Activated T-helper 9 cell treated with anti-CD3 and anti-CD28 coated beads, Interleukin-2, amount 50 U/mL, for 16 hours (primary cell): Measurements from ENCODE around the gene CWH43.
"Not testable (repeated sequence)": the region's sequence is repeated elsewhere in the genome, so short reads cannot be mapped to it uniquely, and the experiment has no call there.

Source experiments
- DNase-seq: peaks from one replicate; pipeline ENCODE4 v3.0.0-alpha.2; 2020; ENCODE audit warnings: low read depth

CWH43 gene

DNA sequence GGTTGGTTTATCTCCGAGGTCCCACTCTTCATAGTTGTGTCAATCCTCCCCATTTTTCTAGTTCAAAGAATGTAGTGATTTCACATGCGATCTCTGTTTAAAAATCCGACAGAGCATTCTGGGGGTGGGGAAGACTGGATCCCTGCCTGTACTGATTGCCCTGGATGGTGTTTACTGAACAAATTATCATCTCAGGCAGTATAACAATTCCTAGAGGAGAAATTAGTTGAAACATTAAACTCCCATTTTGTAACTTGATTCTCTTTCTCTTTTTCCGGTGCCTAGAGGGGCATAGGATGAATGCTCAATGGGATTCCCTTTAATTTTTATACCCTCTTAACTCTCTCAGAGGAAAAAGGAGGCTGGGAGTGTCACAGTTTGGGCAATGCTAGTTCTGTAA lies 10.0 kb upstream of the CWH43 start:
- DNase-seq = no peak

GRCh38 chr4:48979914-48980579 lies 6.0 kb upstream of the CWH43 start:
- no peak for DNase-seq

DNA sequence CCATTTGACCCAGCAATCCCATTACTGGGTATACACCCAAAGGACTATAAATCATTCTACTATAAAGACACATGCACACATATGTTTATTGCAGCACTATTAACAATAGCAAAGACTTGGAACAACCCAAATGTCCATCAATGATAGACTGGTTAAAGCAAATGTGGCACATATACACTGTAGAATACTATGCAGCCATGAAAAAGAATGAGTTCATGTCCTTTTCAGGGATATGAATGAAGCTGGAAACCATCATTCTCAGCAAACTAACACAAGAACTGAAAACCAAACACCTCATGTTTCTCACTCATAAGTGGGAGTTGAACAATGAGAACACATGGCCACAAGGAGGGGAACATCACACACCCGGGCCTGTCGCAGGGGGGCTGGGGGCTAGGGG lies 2.1 kb upstream of the CWH43 start:
- DNase-seq = not testable (repeated sequence)

GRCh38 chr4:48985602-48985975 lies 486 bp upstream of the CWH43 start:
- no peak for DNase-seq

GRCh38 chr4:48986654-48987164 lies 634 bp downstream of the CWH43 start:
- DNase-seq = no peak

- no peak for DNase-seq
These were observed 3.6 kb downstream of the CWH43 start for GRCh38 chr4:48989461-48990203.

DNA sequence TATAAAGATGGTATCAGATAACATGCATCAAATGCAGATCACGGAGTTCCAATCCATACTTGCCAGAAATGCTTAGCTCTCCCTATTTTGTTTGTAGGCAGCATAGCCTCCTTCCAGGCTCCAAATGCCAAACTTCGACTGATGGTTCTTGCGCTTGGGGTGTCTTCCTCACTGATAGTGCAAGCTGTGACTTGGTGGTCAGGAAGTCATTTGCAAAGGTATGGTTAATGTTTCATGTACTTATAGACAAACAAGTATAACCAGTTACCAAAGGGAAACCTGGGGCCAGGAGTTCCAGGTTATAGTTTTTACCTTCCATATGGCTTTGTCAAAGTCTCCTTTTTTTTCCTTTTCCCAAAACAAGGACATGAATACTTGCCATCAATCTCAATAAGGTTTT lies 5.3 kb downstream of the CWH43 start:
- DNase-seq = no peak

GRCh38 chr4:48997962-48998361 lies 11.9 kb downstream of the CWH43 start:
- no peak for DNase-seq

- no peak for DNase-seq
These were observed 12.4 kb downstream of the CWH43 start for GRCh38 chr4:48998440-48998839.

- no peak for DNase-seq
These were observed 14.7 kb downstream of the CWH43 start for GRCh38 chr4:49000806-49001205.

DNA sequence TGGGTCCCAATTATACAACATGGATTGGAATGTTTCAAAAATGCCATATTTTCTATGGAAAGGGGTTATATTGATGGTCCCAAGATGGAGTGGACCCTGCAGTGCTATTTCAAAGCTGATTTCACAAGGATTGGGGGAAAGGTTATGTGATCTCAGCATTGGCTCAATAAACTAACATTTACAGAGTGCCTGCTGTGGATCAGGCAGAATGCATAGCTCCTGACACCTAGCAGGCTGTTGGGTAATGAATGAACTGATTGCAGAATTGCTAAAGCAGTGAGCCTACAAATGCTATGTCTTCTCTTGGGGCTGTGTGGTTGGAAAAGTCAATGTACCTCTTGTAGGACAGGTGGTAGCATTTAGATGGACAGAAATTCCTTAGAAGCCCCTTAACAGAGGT lies 16.9 kb downstream of the CWH43 start:
- no peak for DNase-seq

DNA sequence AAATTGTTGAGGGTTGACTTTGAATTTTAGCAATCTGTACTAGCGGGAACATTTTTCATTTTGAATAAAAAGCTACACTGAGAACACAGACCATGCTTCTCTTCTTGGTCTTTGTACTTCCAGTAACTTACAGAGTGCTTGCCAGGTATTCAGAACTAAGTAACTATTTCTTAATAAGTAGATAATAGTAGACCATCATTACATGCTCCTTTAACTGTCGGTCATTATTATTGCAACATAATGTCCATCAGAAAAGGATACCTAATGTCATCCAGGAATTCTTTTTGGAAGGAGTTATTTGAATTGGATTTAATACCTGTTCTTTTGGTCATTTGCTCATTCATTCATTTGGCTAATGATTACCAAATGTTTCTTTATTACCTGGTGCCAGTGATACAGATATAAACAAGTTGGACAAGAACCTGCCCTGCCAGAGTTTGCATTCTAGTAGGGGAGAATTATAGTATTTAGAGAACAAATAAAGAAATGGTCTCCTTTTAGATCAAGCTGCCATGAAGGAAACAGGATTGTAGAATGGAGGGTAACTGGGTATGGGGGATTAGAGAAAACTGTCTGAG lies 32.7 kb downstream of the CWH43 start:
- no peak for DNase-seq

DNA sequence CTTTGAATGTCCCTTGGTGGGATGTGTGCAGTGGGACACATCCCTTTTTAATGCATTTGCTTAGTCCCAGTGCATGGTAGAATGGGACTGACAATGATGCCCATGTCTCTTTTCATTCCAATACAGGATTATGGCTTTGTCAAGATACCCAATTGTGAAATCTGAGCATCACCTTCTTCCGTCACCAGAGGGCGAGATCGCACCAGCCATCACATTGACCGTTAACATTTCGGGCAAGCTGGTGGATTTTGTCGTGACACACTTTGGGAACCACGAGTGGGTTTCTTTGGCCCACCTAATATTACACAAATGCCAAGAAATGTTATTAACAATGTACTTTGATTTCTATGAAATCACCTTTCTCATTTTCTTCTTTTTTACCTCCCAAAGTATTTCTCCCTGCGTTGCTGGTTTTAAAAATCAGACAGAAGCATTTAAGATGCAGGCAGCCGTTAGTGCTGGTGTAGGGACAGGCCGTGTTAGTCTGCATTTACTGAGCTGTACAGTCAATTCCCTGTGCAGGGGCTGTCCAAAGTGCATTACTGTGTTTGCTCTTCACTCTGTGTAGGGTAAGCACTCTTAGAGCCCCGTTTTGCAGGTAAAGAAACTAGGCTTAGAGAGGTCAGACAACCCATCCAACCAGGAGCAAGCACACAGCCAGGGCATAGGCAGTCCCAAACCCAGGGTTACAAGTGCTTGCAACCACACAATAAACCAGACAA lies 46.5 kb downstream of the CWH43 start:
- DNase-seq = no peak

DNA sequence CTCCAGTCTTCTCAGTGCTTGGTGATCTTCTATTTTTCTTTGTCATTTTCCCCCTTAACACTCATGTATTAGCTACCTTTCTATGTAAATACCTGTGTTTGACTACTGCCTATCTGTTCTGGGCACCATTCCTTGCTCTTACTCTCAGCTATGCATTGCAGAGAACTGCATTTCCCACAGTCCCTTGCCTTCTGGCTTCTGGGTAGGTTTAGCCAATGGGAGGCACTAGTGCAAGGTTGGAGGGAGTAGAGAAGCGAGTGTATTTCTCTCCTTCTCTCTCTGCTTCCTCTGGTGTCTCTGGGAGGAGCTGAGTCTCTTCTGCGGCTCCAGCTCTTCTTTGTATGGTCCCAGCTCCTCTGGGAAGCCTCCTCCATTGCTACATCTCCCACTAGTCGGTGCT lies 50.5 kb downstream of the CWH43 start:
- no peak for DNase-seq

DNA sequence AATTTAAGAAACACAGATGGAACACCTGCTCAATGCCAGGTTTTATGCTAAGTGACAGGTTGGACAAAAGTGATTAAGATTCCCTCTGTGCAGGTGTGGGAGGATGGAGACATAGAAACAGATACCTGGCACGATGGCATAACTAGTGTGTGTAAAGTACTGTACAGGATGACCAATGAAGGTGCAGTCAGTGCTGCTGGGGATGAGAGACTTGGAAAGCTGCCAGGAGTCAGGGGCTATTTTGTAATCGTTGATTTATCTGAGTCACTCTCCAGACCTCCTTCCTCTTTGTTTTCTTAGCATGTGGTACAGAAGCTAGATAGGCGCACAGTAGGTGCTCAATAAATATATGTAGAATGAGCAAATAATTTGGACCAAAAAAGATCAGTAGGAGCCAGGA lies 58.2 kb downstream of the CWH43 start:
- DNase-seq = no peak

DNA sequence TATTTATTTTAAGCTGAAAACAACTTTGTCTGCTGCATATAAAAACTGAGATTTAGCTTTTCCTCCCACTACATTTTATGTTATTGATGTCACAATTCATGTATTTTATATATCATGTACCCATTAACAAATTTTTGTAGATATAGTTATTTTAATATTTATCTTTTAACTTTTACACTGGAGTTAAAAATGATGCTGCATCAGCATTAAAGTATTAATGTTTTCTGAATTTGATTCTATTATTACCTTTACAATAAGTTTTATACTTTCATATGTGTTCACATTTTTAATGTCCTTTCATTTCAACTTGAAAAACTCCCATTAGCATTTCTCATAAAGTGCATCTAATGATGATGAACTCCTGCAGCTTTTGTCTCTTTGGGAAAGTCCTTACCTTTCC lies 72.2 kb downstream of the CWH43 start:
- no peak for DNase-seq

DNA sequence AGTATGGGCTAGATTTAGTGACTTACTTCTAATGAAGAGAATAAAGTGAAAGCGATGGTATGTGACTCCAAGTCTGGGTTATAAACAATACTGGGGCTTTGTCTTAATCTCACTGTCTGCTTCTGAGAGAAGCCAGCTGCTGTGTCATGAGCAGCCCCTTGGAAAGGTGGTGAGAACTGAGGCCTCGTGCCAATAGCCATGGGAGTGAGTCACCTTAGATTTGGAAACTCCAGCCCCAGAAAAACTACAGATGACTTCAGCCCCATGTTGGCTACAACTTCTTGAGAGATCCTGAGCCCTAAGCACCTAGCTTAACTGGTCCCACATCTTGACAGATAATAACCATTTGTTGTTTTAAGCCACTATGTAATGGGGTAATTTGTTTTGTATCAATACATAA lies 77.6 kb downstream of the CWH43 start:
- DNase-seq = no peak

GRCh38 chr4:49072196-49072595 lies 86.1 kb downstream of the CWH43 start:
- not testable (repeated sequence) for DNase-seq

DNA sequence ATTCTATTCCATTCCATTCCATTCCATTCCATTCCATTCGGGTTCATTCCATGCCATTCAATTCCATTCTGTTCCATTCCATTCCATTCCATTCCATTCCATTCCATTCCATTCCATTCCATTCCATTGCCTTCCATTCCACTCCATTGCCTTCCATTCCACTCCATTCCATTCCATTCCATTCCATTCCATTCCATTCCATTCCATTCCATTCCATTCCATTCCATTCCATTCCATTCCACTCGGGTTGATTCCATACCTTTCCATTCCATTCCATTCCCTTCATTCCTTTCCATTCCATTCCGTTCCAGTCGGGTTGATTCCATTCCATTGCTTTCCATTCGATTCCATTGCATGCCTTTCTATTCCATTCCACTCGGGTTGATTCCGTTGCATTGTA lies 105.8 kb downstream of the CWH43 start:
- not testable (repeated sequence) for DNase-seq

- DNase-seq = not testable (repeated sequence)
These were observed 106.6 kb downstream of the CWH43 start for GRCh38 chr4:49092608-49093135.

DNA sequence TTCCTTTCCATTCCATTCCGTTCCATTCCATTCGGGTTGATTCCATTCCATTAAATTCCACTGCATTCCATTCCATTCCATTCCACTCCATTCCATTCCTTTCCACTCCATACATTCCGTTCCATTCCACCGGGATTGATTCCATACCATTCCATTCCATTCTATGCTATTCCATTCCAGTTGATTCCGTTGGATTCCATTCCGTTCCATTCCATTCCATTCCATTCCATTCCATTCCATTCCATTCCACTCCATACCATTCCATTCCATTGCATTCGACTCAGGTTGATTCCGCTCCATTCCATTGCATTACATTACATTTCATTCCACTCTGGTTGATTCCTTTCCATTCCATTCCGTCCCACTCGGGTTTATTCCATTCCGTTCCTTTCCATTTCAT lies 110.1 kb downstream of the CWH43 start:
- not testable (repeated sequence) for DNase-seq

GRCh38 chr4:49096627-49097026 lies 110.6 kb downstream of the CWH43 start:
- not testable (repeated sequence) for DNase-seq
